GM10266 (cell line): ENCODE results near the gene UBTD1.
"Not testable (repeated sequence)": the region's sequence is repeated elsewhere in the genome, so short reads cannot be mapped to it uniquely, and the experiment has no call there.

Source experiments
- DNase-seq: peaks from one replicate; pipeline ENCODE4 v3.0.0; 2012; ENCODE audit errors: extremely low spot score
- TF ChIP-seq, protein P1 (sequence below): IDR thresholded peaks from 2 replicates; pipeline ENCODE4 v1.5.1; 2012; ENCODE audit warnings: mild to moderate bottlenecking, low read depth; ENCODE audit not compliant: control insufficient read depth, insufficient read depth; ENCODE audit errors: missing control alignments

Gene UBTD1

DNA sequence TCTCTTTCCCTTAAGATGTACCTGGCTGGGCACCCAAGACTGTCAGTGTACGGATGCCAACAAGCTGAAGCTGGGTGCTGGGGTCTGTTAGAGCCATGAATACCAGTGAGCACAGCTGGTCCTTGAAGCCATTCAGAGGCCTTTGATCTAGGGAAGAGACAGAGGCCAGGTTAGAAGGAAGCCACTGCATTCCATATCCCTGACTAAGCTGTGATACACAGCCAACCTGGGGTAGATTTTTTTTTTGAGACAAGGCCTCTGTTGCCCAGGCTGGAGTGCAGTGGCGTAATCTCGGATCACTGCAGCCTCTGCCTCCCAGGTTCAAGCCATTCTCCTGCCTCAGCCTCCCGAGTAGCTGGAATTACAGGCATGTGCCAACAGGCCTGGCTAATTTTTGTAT is 32.0 kb upstream of the UBTD1 start:
- DNase-seq, result no peak
- TF ChIP-seq, protein P1, sequence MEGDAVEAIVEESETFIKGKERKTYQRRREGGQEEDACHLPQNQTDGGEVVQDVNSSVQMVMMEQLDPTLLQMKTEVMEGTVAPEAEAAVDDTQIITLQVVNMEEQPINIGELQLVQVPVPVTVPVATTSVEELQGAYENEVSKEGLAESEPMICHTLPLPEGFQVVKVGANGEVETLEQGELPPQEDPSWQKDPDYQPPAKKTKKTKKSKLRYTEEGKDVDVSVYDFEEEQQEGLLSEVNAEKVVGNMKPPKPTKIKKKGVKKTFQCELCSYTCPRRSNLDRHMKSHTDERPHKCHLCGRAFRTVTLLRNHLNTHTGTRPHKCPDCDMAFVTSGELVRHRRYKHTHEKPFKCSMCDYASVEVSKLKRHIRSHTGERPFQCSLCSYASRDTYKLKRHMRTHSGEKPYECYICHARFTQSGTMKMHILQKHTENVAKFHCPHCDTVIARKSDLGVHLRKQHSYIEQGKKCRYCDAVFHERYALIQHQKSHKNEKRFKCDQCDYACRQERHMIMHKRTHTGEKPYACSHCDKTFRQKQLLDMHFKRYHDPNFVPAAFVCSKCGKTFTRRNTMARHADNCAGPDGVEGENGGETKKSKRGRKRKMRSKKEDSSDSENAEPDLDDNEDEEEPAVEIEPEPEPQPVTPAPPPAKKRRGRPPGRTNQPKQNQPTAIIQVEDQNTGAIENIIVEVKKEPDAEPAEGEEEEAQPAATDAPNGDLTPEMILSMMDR, result no peak

DNA sequence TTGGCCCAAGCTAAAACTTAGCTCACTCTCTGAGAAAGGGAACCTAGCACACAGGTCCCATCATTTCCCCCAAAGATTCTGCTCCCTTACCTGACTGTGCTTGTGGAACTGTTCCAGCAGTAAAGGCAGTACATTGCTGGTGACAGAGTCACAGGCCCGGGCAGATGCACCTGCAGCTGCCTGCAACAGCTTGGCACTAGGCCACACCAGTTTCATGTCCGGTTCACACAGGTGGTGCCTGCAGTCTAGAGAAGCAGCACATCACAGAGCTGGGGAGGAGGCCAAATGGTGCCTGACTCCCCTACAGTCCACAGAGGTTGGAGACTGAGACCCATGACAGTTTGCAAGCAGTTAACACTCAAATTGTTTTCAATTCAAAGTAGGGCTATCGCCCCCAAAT is 30.6 kb upstream of the UBTD1 start:
- DNase-seq, result no peak

DNA sequence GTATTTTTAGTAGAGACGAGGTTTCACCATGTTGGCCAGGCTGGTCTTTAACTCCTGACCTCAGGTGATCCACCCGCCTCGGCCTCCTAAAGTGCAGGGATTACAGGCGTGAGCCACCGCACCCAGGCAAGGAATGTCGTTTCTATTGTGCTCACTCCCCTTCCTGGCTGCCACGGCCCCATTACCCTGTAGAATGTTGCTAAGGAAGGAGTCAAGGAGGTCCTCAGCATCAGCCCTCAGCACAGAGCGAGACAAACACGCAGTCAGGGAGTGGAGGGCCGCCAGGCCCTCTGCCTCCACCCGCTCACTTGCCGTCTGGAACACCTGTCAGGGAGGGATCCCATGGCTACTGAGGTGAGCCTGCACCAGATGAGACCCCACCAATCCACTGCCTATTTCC is 29.9 kb upstream of the UBTD1 start:
- DNase-seq, result not testable (repeated sequence)

More for the DNA sequence above, 30.6 kb upstream of the UBTD1 start:
- TF ChIP-seq, protein P1, result no peak

DNA sequence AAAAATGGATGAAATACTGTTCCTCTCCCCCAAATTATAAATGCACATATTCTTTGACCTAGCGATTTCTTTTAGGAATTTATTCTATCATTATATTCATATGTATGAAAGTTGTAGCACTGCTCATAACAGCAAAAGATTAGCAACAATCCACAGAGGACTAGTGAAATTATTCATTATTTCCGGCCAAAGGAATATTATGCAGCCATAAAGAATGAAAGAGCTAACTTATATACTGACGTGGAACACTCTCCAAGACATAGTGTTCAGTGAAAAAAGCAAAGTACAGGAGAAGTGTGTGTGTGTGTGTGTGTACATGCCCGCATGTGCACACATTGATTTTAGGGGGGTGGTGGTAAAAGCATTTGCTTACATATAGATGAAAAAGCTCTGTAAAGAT is 23.8 kb upstream of the UBTD1 start:
- no peak for DNase-seq
- TF ChIP-seq, protein P1, result no peak

DNA sequence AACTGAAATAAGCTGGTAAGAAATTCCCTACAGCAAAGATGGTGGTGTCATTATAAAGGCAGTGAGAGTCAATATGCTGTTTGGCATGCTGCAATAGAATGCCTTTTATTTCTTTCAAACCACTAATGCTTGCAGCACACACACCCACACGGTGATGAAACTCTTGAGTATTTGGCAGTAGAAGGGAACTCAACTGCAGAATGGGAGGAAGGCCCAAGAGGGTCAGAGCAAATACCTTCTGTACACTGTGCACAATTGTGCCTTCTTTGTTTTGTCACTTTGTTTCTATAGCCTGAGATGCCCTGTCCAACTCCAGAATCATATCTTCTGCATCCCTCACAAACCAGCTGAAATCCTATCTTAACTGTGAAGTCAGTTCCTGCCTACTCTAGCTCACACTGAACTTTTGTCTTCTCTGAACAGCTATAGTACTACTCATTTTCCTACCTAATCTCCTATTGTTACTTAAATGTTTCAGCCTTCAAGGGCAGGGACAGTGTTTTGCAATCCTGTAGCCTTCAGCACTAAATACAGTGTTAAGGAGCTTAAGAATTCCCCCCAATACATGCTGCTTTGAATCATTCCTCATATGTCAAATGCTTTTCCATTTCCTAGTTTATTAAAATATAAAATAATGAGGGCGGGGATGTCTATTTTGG is 22.7 kb upstream of the UBTD1 start:
- TF ChIP-seq, protein P1, result no peak
- no peak for DNase-seq

DNA sequence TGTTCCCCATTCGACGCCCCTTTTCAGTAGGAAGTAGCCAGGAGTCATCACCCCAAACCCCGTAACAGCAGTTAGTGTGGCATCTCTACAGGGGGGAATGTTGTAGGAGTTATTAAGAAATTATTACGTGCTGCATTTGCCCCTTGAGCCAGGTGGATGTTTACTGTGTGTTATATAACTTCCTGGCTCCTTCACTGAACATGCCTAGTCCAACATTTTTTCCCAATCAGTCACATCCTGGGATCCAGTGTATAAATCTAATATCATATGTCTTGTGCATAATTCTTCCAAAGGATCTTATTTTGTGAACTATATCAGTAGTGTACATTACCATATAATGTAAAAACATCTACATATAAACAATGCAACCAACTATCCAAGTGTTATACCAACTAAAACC is 19.3 kb upstream of the UBTD1 start:
- DNase-seq, result not testable (repeated sequence)

DNA sequence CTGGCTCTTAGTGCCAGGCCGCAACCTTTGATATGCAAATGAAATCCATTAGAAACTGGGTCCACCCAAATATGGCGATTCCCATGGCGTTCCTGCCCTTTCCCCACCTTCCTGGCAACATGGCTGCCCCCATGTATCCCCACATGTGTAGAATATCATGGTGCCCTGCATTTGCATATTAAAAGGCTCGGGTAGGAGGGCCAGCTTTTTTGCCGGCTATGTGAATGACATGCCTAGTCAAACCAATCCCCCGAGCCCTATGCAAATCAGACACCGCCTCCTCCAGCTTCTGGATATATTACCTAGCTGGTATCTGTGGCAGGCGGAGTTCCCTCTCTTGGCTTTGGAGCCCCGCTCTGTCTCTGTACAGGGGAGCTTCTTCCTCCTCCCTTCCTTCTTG is 18.8 kb upstream of the UBTD1 start:
- TF ChIP-seq, protein P1, result no peak
- DNase-seq, result no peak

DNA sequence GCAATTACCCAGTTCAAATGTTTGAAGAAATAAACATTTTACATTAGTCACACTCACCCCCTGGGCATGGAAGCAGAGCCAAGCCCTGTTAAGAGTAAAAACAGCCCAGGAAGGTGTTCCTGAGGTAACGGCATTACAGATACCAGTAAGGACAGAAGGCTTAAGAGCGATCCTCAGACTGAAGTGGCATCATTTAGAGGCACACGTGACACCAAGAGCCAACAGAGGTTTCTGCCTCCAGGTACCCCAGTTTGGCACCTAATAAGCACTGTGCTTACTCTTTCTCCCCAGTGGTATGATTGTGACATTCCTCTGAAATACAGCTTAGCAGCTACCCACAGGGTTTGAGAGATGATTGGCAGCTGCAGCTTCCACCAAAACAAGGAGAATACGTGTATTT is 17.7 kb upstream of the UBTD1 start:
- DNase-seq, result no peak
- TF ChIP-seq, protein P1, result no peak

DNA sequence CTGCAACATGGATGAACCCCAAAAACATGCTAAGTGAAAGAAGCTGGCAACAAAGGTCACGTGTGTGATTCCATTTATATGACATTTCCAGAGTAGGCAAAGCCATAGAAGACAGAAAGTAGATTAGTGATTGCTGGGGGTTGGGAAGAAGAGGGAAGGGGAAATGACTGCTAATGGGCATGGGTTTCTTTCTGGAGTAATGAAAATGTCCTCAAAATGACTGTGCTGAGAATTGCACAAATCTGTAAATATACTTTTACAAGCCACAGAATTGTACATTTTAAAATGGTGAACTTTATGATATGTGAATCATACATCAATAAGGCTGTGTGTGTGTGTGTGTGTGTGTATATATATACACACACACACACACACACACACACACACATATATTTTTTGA is 16.3 kb upstream of the UBTD1 start:
- TF ChIP-seq, protein P1, result no peak
- no peak for DNase-seq
